ENCODE results near the gene VCY1B. TPM values are rescaled to one million over a fixed set of nuclear protein-coding genes. Genes with fewer than 3 reads are reported as not detected.

Gene VCY1B
- not detected in 2 replicates for total RNA-seq

GRCh38 chrY:14055927-14056326 is at the start of gene VCY1B:
Gene VCY1B, plus strand, starts transcription at chrY:14056227. Its CDS starts 63 bp downstream, at chrY:14056290.

Other genes with a start within 250 kb of the VCY1B start
- not detected in 2 replicates for gene VCY, start 69.8 kb upstream of the VCY1B start, total RNA-seq